Neural cell (in vitro differentiated cells): ENCODE data around the gene GUCY1A2.

Experiments
- EP300 ChIP-seq: fragments of 450-650 bp; conservative IDR thresholded peaks from 2 replicates; pipeline ENCODE4 v1.6.1; 2014; ENCODE audit warnings: antibody characterized with exemption, mild to moderate bottlenecking, moderate library complexity; ENCODE audit not compliant: poor library complexity, severe bottlenecking
- MXI1 ChIP-seq: fragments of 450-650 bp; conservative IDR thresholded peaks from 2 replicates; pipeline ENCODE4 v1.6.1; 2014; ENCODE audit warnings: antibody characterized with exemption, mild to moderate bottlenecking; ENCODE audit not compliant: poor library complexity, severe bottlenecking
- POLR2AphosphoS5 ChIP-seq: IDR thresholded peaks from 2 replicates; pipeline ENCODE4 v1.6.1; 2012
- RAD21 ChIP-seq: fragments of 450-650 bp; conservative IDR thresholded peaks from 2 replicates; pipeline ENCODE4 v1.6.1; 2014; ENCODE audit warnings: antibody characterized with exemption, mild to moderate bottlenecking, moderate library complexity
- TAF1 ChIP-seq: IDR thresholded peaks from 2 replicates; pipeline ENCODE4 v1.6.1; 2012; ENCODE audit warnings: low read depth
- TF ChIP-seq, protein P1 (sequence below): fragments of 450-650 bp; IDR thresholded peaks from 2 replicates; pipeline ENCODE4 v1.5.1; 2014; ENCODE audit warnings: antibody characterized with exemption, mild to moderate bottlenecking, moderate library complexity; ENCODE audit not compliant: poor library complexity, severe bottlenecking

GRCh38 chr11:106745941-106746340 is 272.3 kb downstream of the GUCY1A2 start:
- TF ChIP-seq, protein P1, sequence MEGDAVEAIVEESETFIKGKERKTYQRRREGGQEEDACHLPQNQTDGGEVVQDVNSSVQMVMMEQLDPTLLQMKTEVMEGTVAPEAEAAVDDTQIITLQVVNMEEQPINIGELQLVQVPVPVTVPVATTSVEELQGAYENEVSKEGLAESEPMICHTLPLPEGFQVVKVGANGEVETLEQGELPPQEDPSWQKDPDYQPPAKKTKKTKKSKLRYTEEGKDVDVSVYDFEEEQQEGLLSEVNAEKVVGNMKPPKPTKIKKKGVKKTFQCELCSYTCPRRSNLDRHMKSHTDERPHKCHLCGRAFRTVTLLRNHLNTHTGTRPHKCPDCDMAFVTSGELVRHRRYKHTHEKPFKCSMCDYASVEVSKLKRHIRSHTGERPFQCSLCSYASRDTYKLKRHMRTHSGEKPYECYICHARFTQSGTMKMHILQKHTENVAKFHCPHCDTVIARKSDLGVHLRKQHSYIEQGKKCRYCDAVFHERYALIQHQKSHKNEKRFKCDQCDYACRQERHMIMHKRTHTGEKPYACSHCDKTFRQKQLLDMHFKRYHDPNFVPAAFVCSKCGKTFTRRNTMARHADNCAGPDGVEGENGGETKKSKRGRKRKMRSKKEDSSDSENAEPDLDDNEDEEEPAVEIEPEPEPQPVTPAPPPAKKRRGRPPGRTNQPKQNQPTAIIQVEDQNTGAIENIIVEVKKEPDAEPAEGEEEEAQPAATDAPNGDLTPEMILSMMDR = no peak
- TF ChIP-seq EP300 (no peak), MXI1 (no peak), TAF1 (no peak), RAD21 (no peak), POLR2AphosphoS5 (no peak)
